Measurements from ENCODE around the gene SLC17A4.

GRCh38 chr6:25715794-25716193 is 38.7 kb upstream of the SLC17A4 start:
- TF ChIP-seq POLR2A (IDR thresholded peaks at IDR 0.05; ENCODE audit: low read depth, low read length) (no peak), POLR2AphosphoS5 (IDR thresholded peaks at IDR 0.05; ENCODE audit: low read depth, low read length) (no peak)
